Aorta (tissue), 5 donors: ENCODE measurements around the gene PTGES2. TPM values are rescaled to one million over a fixed set of nuclear protein-coding genes. Genes with fewer than 3 reads are reported as not detected.

ENCODE experiments used
- ATAC-seq: fragments of 200-7000 bp; cut with Tn5 transposase; one replicate; pipeline ENCODE4 v1.9.1; 2022; ENCODE audit warnings: moderate library complexity; ENCODE audit not compliant: low FRiP score
- DNase-seq, 2 donors: peaks; one replicate each; pipeline ENCODE4 v3.0.0-alpha.2; 2020
- H3K27ac ChIP-seq, 2 donors: one replicate each; pipeline ENCODE4 v1.5.1; 2013; ENCODE audit warnings: low read length in 2 of 2, mild to moderate bottlenecking in 2 of 2, moderate library complexity in 2 of 2, control low read depth in 1 of 2, inconsistent platforms in 1 of 2, low read depth in 1 of 2
- H3K27me3 ChIP-seq, 2 donors: one replicate each; pipeline ENCODE4 v1.6.1; 2013; ENCODE audit warnings: control low read depth in 1 of 2, low read length in 1 of 2, mild to moderate bottlenecking in 1 of 2, moderate library complexity in 1 of 2; ENCODE audit not compliant: insufficient read depth in 2 of 2, control insufficient read depth in 1 of 2
- H3K36me3 ChIP-seq, 2 donors: one replicate each; pipeline ENCODE4 v1.6.1; 2013; ENCODE audit warnings: control low read depth in 1 of 2, low read length in 1 of 2, mild to moderate bottlenecking in 1 of 2; ENCODE audit not compliant: insufficient read depth in 2 of 2, control insufficient read depth in 1 of 2
- H3K4me1 ChIP-seq, 2 donors: one replicate each; pipeline ENCODE4 v1.6.1; 2013; ENCODE audit warnings: low read length in 2 of 2, control low read depth in 1 of 2, mild to moderate bottlenecking in 1 of 2, moderate library complexity in 1 of 2; ENCODE audit not compliant: insufficient read depth in 2 of 2, control insufficient read depth in 1 of 2
- H3K4me3 ChIP-seq, 2 donors: one replicate each; pipeline ENCODE4 v1.5.1; 2013; ENCODE audit warnings: low read length in 2 of 2, control low read depth in 1 of 2, mild to moderate bottlenecking in 1 of 2
- H3K9me3 ChIP-seq: one replicate; pipeline ENCODE4 v1.6.1; 2013; ENCODE audit warnings: mild to moderate bottlenecking, low read length; ENCODE audit not compliant: control insufficient read depth
- WGBS, 2 donors: extraction: QIAGEN DNeasy Blood & Tissue Kit; methylation state at CpG; one replicate each; pipeline ENCODE4 v1.1.7; 2013; 5-methylcytosine and 5-hydroxymethylcytosine counted together
- intact Hi-C, 2 donors: fragments of 100-400 bp; cut with DNase I; formaldehyde crosslinking; loops; one replicate each; pipeline versions ENCODE4 v1.14.2 to v1.15.0; 2022
- polyA plus RNA-seq, 2 donors: library from polyadenylated mRNA; stranded (reverse); fragments of 200-250 nt; gene quantifications; one replicate each; pipeline ENCODE4 v1.2.3, GENCODE V29; 2013
- total RNA-seq, 2 donors: library from RNA; stranded (reverse); fragmentation: NEBNext Ultra II Directional; extraction: Animal tissue kit (Norgen Biotek cat#: 25700); gene quantifications; one replicate each; pipeline ENCODE4 v1.2.1, GENCODE V29; 2021
- donor health status: healthy with polysubstance abuse.
- donor health status: Bipolar disorder and iron deficiency.
- donor health status: DM: no; HTN: no; CAD: no.
- donor health status: DM: no; HTN: no; CAD: no.
- donor health status: DM: yes; HTN: yes; CAD: no.

PTGES2 gene
- total and polyA plus RNA-seq, 4 donors: 29.9 to 56.2 (median 37.8) TPM

DNA sequence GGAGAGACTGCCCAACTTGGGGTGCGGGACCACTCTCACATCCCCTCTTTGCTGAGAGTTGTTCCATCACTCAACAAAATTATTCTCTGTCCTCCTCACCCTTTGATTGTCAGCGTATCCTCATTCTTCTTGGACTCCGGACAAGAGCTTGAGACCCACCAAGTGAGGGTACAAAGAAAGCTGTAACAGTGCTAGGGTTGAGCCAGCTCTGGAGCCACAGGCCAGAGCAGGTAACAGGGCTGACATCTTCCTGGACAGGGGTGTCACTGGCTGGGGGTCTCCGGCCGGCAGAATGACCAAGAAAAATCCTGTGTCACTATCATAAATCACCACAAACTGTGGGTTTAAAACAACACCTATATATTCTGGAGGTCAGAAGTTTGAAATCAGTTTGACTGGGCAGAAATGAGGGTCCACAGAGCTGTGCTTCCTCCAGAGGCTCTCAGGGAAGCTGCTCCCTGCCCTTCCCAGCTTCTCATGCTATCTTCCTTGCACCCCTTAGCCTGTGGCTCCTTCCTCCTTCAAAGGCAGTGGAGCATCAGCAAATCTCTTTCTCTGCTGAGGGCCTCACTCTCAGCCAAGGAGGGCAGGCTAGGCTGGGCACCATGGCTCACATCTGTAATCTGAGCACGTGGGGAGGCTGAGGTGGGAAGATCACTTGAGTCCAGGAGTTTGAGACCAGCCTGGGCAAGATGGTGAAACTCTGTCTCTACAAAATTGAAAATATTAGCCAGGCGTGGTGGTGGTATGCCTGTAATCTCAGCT lies 28.4 kb upstream of the PTGES2 start:
- no peaks in the 10 kb centered on the region for H3K4me1 ChIP-seq
- H3K9me3 ChIP-seq: no peaks in the 10 kb centered on the region
- intact Hi-C loops: no loop called here
- no peak overlapping the region for H3K4me3 ChIP-seq
- no peaks in the 10 kb centered on the region for H3K27me3 ChIP-seq
- WGBS, 2 donors: 72 to 77% methylated on average over 7 of the region's 7 CpGs
- H3K27ac ChIP-seq: no peak overlapping the region
- no peaks in the 10 kb centered on the region for H3K36me3 ChIP-seq
- ATAC-seq (no peak), DNase-seq (peak; percentile 9 to 38)

- no peaks in the 10 kb centered on the region for H3K9me3 ChIP-seq
- 85 to 87% methylated on average over 13 of the region's 13 CpGs for WGBS, 2 donors
- no peak overlapping the region for H3K27ac ChIP-seq
- no peaks in the 10 kb centered on the region for H3K4me1 ChIP-seq
- H3K4me3 ChIP-seq: no peak overlapping the region
- intact Hi-C loops: no loop called here
- ATAC-seq (no peak), DNase-seq (peak; percentile 27 to 68)
- no peaks in the 10 kb centered on the region for H3K36me3 ChIP-seq
- H3K27me3 ChIP-seq: no peaks in the 10 kb centered on the region
These were observed 26.6 kb upstream of the PTGES2 start for GRCh38 chr9:128153947-128154695.

- Histone ChIP-seq H3K9me3 (no peaks in the 10 kb centered on the region), H3K4me3 (no peak overlapping the region), H3K27me3 (no peaks in the 10 kb centered on the region), H3K36me3 (no peaks in the 10 kb centered on the region), H3K4me1 (no peaks in the 10 kb centered on the region), H3K27ac (no peak overlapping the region)
- intact Hi-C loops: no loop called here
- 87 to 89% methylated on average over 26 of the region's 26 CpGs for WGBS, 2 donors
- ATAC-seq (no peak), DNase-seq (peak; percentile 39 to 61)
These were observed 25.8 kb upstream of the PTGES2 start for GRCh38 chr9:128153060-128153946.

DNA sequence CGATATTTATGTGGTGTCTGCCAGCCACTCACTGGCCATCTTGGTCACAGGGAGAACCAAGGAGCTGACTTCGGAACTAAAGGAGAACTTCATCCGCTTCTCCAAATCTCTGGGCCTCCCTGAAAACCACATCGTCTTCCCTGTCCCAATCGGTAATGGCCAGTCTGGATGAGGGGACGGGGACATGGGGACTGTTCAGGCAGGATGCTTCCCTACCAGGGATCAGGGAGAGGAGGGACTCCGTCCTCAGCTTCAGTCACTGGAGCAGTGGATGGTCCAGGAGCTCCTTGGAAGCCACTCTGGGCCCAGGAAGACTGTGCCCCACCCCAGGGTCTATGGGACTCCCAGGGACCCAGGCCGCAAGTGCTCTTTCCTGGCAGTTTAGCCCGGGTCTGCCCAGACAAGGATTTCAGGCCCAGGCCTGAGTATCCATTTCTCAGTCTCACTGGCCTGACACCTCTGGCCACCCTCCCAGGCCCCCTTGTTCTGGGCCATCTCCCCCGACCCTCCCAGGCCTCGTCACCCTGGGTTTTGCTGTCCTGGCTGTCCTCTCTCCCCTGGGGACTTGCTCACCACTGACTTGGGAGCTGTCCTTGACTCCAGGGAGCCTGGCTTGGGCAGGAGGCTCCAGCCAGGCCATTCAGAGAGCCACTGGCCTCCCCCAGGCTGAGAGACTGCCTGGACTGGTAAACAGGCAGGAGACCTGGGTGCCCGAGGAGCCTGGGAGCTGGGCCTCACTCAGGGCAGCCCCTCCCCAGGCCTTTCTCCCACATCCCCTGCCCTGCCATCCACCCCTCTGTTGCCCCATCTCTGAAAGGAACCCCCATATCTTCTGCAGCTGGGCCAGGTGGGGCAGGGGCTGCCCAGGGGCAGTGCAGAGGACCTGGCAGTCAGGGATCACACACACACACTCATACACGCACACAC lies 24.9 kb upstream of the PTGES2 start:
- Histone ChIP-seq H3K4me3 (no peak overlapping the region), H3K27me3 (no peaks in the 10 kb centered on the region), H3K27ac (no peak overlapping the region), H3K9me3 (no peaks in the 10 kb centered on the region), H3K4me1 (no peaks in the 10 kb centered on the region), H3K36me3 (no peaks in the 10 kb centered on the region)
- intact Hi-C loops: no loop called here
- no peak for ATAC-seq
- DNase-seq: peak; percentile 22 to 70
- 92 to 93% methylated on average over 13 of the region's 13 CpGs for WGBS, 2 donors

DNA sequence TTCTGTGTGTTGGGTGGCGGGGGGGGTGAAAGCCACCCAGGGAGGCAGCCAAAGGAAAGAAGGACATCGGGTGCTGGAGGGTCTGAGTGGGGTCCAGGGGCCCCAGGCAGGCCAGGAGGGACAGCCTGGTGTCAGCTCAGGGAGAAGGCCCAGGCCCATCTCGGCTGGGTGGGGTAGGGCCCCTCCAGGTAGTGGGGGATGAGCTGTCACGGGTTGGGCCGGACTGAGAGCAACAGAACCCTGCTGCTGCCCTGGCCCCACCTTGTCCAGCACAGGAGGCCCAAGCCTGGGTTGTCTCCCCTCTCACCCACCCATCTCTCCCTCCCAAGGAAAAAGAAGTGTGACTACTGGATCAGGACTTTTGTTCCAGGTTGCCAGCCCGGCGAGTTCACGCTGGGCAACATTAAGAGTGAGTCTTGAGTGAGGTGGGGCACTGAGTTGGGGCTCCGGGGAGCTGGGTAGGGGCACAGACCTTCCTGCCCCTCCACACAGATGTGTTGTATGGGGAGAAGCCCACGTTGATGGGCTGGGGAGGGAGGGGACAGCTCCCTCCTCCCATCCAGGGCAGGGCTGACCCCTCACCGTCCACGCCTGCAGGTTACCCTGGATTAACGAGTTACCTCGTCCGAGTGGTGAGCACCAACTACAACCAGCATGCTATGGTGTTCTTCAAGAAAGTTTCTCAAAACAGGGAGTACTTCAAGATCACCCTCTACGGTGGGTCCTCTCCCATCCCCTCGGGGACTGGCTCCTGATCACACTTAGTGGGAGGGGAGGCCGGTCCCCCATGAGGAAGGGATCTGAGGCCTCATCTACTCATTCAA lies 24.0 kb upstream of the PTGES2 start:
- 88% methylated on average over 16 to 18 of the region's 18 CpGs for WGBS, 2 donors
- H3K27ac ChIP-seq: no peak overlapping the region
- DNase-seq (peak; percentile 41 to 61), ATAC-seq (no peak)
- no peaks in the 10 kb centered on the region for H3K9me3 ChIP-seq
- no peaks in the 10 kb centered on the region for H3K36me3 ChIP-seq
- H3K4me3 ChIP-seq: no peak overlapping the region
- no peaks in the 10 kb centered on the region for H3K27me3 ChIP-seq
- intact Hi-C loops: no loop called here
- no peaks in the 10 kb centered on the region for H3K4me1 ChIP-seq

DNA sequence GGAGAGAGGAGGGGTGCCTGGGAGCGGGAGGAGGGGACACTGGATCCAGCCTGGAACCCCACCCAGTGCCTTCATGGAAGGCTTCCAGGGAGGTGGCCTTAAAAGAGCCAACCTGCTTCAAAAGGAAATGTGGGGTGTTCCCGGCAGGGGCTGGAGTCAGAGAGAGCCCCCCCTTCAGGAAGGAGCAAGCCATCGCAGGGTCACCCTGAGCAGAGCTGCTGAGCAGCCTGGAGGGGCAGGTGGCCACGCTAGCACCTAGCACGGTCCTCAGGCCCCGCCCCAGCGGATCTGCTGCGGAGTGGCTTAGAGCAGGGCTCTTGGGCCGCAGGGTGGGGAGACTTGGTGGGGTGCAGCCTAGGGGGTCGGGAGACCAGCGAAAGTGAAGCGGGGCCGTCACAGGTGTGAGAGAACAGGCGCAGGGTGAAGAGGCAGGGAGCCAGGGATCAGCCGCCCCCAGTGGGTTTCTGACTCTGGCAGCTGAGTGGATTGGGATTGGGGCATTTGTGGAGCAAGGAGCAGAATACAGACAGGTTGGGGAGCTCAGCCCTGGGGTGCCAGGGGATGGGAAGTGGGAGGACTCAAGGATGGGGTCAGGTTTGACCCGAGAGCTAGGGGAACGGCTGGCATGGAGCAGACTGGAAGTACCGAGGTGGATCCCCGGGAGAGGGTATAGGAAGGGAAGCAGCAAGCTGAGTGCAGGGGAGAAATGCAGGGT lies 23.2 kb upstream of the PTGES2 start:
- ATAC-seq: no peak

DNA sequence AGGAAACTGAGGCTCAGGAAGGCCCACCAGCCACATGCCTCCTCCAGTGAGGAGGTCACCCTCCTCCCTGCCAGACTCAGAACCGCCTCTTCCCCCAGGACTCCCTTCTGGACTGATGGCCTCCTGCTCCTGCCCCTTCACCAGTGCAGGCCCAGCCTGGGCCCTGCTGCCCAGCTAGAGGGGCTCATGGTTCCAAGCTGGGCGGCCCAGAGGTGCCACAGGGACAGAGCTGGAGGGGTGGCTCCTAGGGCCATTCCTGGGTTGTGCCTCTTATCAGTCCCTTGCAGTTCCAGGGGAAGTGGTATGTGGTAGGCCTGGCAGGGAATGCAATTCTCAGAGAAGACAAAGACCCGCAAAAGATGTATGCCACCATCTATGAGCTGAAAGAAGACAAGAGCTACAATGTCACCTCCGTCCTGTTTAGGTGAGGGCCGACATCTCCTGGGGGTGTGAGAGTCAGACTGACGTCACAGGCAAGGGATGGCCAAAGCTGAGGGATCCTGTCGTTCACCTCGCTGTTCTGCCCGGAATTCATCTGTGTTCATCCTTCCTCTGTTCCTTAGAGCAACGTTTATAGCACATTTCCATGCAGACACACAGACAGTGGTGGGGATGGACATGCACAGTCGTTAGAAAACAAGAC lies 22.5 kb upstream of the PTGES2 start:
- Histone ChIP-seq H3K4me3 (no peak overlapping the region), H3K27me3 (no peaks in the 10 kb centered on the region), H3K4me1 (no peaks in the 10 kb centered on the region), H3K27ac (no peak overlapping the region), H3K9me3 (no peaks in the 10 kb centered on the region), H3K36me3 (no peaks in the 10 kb centered on the region)
- ATAC-seq (no peak), DNase-seq (peak; percentile 37 to 56)
- intact Hi-C loops: no loop called here
- 79 to 80% methylated on average over 11 of the region's 11 CpGs for WGBS, 2 donors

More for the DNA sequence above, 23.2 kb upstream of the PTGES2 start:
- 76 to 78% methylated on average over 19 of the region's 19 CpGs for WGBS, 2 donors
- H3K4me1 ChIP-seq: no peaks in the 10 kb centered on the region
- no peaks in the 10 kb centered on the region for H3K36me3 ChIP-seq
- no peaks in the 10 kb centered on the region for H3K27me3 ChIP-seq
- H3K4me3 ChIP-seq: no peak overlapping the region
- intact Hi-C loops: no loop called here
- H3K27ac ChIP-seq: no peak overlapping the region
- peak; percentile 41 to 69 for DNase-seq
- H3K9me3 ChIP-seq: no peaks in the 10 kb centered on the region
